SIG-M5 (cell line): ENCODE data around the gene NECAB3.

Source experiments
- DNase-seq: peaks from one replicate; lab custom pipeline; 2025; lab: John Stamatoyannopoulos, UW

The NECAB3 gene

GRCh38 chr20:33663161-33664084, 10.8 kb downstream of the NECAB3 start:
- DNase-seq, result peak; percentile 23

DNA sequence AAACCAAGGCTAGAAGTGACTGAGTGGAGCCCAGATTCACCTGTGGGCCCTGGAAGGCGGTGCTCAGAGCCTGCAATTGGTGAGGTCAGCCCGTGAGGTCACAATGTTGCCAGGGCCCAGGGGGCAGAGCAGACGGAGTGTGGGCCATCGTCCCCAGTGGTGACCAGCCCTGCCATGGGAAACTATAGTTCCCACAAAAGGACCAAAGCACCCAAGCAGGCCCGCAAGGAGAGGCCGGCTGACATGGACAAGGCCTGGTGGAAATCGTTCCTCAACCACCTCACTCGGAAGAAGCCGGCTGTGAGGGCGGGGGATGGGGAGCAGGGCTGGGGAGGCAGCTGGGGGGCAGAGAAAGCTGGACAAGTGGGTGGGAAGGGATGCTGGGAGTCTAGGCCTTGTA, 12.1 kb downstream of the NECAB3 start, which contains the start of gene C20orf144:
TSS of gene C20orf144 (plus strand) at position 156 of the 400 bp plus-strand sequence. CDS start at position 175, 19 bp downstream.
- DNase-seq, result no peak

- DNase-seq, result no peak
Measured at GRCh38 chr20:33660685-33661058, 13.6 kb downstream of the NECAB3 start.

DNA sequence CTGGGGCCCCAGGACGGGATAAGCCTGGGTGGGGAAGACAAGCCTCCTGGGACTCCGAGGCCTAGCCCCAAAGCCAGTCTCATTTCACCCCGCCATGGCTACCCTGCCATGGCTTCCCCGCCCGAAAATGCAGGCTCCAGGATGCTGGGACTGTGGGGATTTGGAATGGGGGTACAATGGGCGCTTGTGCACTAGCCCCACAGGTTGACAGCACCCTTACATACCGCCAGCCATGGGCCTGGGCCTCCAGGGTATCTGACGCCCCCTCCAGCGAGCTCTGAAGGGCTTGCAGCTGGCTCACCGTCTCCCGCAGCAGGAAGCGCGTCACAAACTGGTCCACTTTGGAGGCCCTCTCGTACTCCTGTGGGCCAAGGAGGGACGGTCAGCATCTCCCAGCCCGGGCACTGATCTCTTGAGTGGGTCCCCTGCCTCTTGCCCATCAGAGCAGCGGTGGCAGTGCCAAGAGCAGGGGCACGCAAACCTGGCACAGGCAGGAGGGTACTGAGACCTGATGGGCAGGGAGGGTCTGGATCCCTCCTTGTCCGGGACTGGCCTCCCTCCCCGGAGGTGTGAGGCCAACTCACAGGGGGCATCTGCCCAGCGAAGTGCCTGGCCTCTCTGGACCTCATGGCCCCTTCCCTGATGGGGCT, 14.1 kb downstream of the NECAB3 start:
- no peak for DNase-seq

DNA sequence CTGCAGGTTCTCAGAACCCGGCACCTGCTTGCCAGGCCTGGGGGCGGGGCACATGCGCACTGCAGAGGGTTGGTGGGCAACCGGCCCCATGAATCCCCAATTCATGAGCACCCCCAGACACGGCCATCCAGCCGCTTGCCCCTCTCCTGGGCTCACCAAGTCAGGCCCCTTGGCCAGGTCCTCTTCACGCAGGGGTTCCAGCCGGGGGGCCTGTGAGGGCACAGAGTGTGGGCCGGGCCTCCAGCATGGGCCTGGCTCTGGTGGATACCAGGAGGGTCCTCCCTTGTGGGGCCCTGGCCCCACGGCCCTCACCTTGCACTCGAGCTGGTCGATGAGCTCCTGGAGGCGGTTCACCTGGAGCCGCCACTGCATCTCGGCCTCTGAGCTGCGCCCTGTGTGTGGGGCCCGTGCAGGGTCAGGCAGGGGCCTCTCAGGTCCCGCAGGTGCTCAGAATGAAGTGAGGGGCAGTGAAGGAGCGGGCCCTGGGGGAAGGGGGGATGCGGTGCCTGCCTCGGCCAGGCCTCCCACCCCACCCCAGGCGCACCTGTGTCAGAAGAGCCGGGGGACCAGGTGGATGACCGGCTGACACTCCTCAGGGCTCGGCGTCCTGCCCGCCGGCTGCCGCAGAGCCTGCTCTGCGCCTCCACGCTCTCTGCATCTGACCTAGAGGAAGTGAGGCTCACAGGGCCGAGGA, 14.7 kb downstream of the NECAB3 start:
- DNase-seq, result no peak

DNA sequence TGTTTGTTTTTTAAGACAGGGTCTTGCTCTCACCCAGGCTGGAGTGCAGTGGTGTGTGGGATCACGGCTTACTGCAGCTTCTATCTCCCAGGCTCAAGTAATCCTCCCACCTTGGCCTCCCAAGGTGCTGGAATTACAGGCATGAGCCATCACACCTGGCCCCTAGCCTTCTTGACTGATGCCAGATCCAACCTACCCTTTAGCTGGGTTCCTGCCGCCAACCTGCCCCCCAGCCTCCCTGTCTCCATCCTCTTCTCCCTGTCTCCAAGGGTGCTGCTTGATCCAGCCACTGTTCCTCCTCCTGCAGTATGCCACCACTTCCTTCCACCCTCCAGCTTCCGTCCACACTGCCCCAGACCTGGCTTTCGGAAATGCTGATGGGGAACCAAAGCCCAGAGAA, 15.3 kb downstream of the NECAB3 start:
- DNase-seq, result no peak

DNA sequence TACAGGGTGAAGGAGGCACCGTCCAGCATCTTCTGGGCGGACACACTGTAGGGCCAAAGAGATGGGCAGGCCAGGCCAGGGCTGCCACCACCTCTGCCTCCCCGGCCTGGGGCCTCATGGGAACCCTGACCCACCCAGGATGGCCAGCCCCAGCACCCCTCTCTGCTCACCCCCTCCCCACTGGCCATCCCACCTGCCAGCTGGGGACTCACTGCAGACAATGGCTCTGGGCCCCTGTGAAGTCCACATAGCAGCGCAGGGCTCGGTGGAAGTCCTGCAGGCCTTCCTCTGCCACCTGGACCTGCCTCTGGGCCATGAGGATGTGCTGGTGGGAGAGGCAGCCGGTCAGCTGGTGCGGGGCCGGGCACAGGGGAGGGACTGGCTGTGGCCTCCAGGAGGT, 15.7 kb downstream of the NECAB3 start:
- DNase-seq, result no peak

DNA sequence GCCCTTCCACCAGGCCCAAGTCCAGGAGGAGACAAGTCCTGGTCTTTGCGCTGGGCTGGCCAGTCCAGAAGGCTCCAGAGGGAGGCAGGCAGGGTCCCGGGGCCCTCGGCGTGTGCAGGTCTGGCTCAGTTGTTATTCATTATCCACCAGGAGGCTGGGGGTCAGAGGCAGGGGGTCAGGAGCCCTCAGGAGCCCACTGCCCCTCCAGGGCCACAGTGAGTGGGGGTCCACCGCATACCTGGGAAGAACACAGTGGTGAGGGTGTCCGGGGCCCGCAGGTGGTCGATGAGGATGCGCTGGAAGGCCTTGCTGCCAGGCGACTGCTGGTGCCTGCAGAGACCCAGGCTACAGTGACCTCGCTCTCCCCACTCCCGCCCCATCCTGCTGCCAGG, 16.5 kb downstream of the NECAB3 start:
- no peak for DNase-seq

DNA sequence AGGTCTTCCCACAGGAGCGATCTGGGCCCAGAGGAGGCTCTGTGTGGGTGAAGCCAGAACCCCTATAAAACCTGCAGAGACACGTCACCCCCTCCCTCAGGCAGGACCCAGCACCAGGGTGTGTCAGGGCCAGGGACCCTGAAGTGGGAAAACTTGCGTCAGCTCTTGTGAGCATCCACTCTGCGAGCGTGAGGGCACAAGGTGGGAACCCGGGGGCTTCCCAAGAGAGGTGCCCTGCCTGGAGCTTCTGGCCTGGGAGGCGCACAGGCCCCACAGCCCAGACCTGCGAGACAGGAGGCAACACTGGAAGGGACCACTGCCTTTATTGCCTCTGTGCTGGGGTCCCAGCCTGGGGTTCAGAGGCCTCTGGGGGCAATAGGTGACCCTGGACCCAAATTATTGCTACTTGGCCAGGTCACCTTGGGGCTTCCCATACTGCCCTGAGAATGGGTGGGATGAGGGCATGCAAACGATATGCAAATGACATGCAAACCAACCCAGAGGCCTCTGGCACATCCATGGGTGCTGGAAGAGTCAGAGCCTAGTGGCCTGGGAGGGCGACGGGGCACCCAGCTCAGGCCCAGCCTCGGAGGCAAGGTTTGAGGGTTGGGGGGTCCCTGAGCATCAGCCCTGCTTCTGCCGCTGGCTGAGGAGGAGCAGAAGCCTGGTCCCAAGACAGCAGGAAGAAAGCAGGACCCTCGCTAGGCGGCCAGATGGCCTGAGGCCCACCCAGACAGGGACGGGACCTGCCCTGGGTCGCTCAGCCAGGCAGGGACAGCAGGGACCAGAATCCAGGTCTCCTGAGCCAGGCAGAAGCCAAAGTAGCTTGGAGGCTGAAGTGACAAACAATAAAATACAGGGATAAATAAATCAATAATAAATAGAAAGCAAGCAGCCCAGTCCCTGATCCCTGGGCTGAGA, 17.2 kb downstream of the NECAB3 start:
- DNase-seq, result no peak

- DNase-seq, result no peak
Measured at GRCh38 chr20:33656010-33656782, 18.0 kb downstream of the NECAB3 start.

GRCh38 chr20:33655164-33655563, 19.1 kb downstream of the NECAB3 start:
- no peak for DNase-seq

GRCh38 chr20:33654680-33655161, 19.5 kb downstream of the NECAB3 start:
- DNase-seq, result no peak

- DNase-seq, result no peak
Measured at GRCh38 chr20:33653900-33654596, 20.2 kb downstream of the NECAB3 start.

GRCh38 chr20:33653218-33653899, 20.9 kb downstream of the NECAB3 start:
- DNase-seq, result no peak

DNA sequence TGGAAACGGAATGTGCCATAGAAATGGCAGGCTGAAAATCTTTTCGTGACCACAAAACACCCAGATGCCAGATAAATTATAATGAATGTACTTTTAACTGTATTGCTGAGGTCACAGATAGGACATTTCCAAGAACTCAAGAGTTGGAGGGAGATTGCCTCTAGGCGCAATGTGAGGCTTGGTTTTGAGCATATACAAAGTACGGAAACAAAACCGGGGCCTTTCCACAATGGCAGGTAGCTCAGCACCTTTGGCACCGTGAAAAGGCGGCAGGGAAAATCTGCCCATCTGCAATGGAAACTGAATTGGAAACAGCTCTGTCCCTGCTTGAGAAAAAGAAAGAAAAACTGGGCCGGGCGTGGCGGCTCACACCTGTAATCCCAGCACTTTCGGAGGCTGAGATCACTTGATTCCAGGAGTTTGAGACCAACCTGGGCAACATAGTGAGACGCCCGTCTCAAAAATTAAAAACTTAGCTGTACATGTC, 22.6 kb downstream of the NECAB3 start:
- DNase-seq, result no peak

DNA sequence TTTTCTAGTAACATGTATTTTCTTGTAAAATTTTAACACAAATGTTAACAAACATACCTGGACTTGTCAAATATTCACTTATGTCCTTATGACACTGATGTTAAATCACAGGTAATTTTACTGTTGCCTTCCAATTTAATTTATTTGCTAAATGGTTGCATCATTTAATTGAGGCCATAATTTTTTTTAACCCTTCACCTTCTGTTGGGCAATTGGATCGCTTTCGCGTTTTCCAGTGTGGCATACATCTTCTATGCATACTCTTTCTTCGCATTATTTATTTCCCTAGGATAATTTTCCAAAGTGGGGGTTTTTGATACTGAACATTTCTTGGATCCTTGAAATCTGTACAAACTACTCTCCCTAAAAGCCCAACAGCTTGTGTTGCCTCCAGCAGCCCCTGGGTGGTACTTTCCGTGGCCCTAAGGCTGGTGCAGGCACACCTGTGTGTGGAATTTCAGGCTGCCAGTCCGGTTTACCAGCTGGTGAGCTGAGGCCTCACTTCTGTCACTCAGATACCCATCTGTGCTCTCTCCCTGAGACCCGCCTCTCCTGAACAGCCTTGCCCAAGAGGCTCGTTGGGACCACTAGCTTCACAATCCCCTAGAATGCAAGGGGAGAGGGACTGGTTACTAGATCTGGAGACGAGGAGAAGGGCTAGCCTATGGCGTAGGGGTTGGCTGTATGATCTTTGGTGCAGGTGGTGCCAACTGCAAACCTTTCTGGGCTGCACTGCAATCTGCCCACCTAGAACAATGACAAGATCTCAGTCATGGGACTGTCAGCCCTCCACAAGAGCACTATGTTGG, 23.3 kb downstream of the NECAB3 start:
- no peak for DNase-seq

DNA sequence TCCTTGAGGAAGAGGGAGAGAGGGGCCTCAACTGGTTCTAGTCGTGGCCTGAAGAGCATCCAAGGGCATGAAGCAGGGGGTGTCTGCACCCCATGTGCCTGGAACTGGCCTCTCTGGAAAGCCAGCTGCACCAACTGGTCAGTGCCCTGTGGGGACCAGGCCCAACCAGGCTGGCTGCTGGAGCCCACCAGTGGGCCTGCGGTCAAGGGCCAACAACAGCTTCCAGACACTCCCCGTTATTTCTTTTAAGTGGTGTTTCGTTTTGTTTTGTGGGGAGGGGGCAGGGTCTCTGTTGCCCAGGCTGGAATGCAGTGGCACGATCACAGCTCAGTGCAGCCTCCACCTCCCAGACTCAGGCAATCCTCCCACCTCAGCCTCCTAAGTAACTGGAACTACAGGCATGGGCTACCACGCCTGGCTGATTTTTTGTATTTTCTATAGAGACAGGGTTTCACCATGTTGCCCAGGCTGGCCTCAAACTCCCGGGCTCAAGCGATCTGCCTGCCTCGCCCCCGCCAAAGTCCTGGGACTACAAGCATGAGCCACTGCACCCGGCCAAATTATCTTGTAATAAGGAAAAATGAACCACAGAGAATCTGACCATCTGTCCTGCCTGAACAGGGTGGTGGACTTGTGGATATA, 24.0 kb downstream of the NECAB3 start:
- DNase-seq, result no peak

DNA sequence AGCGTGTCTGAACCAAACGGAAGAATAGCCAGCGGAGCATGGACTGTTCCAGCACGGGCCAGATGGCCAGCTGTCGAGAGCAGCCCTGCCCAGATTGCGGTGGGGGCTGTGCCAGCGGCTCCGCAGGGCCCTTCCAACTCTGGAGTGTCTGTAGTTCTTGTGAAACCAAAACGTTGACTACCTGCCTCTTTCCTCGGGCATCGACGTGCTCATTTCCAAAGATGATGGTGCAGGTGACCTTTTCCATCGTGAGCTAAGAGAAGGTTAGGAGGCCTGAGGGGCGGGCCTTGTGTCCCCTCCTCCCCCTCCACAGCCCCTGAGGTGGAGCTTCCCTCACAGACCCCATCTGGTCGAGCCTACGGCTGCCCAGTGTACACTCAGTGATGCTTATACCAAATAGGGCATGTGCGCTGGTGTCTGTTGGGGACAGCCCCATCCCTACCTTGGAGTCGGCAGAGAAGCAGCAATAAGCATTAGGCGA, 25.0 kb downstream of the NECAB3 start:
- no peak for DNase-seq
